ENCODE results near the gene ABCA1.
"Not testable (repeated sequence)": the region's sequence is repeated elsewhere in the genome, so short reads cannot be mapped to it uniquely, and the experiment has no call there.

ABCA1 gene

DNA sequence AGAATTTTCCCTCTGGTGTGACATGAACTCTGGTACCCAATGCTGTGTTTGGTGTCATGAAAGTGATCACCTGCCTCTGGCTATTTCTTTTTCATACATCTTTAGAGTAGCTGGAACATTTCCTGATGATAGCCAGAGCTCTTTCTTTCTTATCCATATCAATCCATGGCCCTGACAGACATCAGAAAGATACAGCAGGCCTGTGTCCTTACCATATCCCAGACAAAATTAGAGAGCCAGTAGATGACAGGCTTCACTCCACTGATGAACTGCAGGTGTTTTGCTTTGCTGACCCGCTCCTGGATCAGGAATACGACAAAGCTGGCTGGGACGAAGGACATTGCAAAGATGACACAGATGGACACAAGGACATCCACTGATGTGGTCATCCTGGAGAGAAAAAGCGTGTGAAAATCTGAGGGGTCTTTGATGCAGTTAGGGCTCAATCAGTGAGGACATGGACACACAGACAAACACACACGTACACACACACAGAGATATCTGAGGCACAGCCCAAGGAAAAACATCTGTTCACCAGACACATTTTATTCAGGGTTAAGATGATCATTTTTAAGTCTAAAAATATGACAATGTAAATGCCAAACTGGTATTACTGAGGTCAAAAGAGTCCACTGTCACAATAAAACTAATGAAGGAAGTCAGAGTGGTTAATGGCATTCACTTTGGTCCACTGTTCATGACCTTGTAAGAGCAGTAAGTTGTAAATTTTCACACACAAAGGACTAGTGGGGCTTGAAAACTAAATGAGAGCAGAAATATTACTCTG lies 129.6 kb downstream of the ABCA1 start:
- DNase-seq (ENCODE audit: low read depth in 1 of 2, low spot score in 1 of 2): no peak

DNA sequence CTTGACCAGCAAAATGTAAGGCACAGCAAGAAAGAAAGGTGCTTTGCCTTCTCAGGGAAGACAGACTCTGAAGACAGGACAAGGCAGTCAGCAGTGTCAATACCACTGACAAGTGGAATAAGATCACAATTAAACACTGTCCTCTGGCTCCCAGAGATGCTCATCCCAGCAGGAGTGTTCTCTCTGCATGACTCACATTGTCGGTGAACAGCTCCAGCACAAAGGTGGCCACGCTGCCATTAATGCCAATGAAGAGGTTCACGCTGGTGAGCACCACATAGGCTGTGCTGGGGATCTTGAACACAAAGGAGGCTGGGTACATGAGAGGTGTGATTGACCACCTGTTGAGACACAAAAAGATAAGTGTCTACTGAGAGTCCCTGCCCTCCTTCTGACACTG lies 132.1 kb downstream of the ABCA1 start:
- DNase-seq (ENCODE audit: low read depth in 1 of 2, low spot score in 1 of 2): no peak

DNA sequence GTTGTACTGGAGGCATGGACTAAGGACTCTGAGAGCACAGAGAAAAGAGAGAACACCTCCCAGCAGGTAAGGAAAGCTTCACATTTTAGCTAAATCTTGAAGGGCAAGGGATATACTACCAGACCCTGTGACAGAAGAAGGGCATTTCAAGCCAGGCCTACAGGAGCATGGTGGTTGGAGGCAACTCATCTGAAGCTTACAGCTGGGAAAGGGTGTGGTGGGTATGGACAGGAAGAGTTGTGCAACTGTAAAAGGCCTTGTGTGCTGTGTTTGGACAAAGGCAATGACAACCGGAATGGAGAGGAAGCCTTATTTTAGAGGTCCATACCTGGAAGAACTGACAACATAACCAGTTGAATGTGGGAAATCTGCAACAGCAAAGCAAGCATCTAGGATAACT lies 132.9 kb downstream of the ABCA1 start:
- no peak for DNase-seq (ENCODE audit: low read depth in 1 of 2, low spot score in 1 of 2)

GRCh38 chr9:104794070-104794469 lies 133.9 kb downstream of the ABCA1 start:
- no peak for DNase-seq (ENCODE audit: low read depth in 1 of 2, low spot score in 1 of 2)

GRCh38 chr9:104788251-104788650 lies 139.7 kb downstream of the ABCA1 start:
- DNase-seq (ENCODE audit: low read depth in 1 of 2, low spot score in 1 of 2): no peak

- DNase-seq (ENCODE audit: low read depth in 1 of 2, low spot score in 1 of 2): no peak
Observed at GRCh38 chr9:104787306-104788015, 140.5 kb downstream of the ABCA1 start.

DNA sequence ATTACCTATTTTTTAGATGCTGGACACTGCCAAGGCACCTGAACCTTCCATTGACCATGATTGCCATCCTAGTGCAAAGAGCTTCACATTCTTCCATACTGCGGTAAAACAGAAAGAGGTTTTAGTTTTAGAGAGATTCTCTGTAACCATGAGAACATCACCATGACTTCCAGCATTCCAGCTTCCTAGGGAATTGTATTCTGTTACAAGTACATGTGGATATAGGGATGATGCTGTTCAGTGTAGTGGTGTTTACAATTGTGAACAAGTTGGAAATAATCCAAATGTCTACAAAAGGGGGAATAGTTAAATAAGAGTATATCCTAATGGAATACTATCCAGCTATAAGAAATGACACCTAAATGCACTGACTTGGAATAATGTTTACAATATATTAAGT lies 141.7 kb downstream of the ABCA1 start:
- DNase-seq (ENCODE audit: low read depth in 1 of 2, low spot score in 1 of 2): no peak

- no peak for DNase-seq (ENCODE audit: low read depth in 1 of 2, low spot score in 1 of 2)
Observed at GRCh38 chr9:104784098-104784497, 143.9 kb downstream of the ABCA1 start.

DNA sequence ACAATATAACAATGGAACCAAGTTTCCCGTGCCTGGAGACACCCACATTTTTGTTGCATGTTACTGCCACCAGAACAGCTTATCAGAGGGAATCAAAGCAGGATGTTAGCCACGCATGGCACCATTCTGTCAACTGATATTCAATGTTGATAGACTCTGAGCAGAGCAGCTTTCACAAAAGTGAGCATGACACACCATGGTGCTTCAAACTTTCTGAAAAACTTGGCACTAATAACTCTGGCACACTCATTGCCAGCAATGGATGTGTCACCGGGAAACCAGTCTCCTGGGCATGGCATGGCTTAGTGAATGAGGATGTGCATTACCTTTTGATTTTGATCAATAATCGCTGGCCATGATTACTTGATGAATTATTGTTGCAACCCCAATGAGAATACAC lies 144.4 kb downstream of the ABCA1 start:
- DNase-seq (ENCODE audit: low read depth in 1 of 2, low spot score in 1 of 2): no peak

DNA sequence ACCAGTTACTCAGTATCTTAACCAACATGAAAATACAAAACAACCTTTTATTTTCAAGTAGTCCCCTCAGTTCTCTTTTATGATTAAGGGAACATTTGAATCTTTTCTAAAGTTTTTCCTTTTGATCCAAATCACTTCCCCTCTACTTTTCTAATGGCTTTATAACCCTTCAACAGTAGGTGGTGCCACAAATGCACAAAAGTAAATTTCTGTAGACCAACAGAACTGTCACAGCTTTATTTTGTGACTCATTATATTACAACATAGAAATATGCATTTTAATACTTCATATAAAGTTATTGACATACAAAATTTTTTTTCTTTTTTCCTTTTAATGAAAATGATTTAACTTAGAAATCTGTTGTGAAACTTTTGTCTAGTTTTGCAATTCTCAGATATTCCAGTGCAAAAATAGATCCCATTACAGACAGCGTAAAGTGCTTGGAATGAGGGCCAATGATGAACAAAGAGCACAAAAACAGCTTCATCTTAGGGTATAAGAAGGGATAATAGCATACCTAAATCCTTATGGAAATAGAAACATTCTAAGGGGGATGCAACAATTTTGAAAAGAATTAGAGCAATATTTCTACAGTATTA lies 147.1 kb downstream of the ABCA1 start:
- DNase-seq (ENCODE audit: low read depth in 1 of 2, low spot score in 1 of 2): no peak

- no peak for DNase-seq (ENCODE audit: low read depth in 1 of 2, low spot score in 1 of 2)
Observed at GRCh38 chr9:104779946-104780535, 147.9 kb downstream of the ABCA1 start.

DNA sequence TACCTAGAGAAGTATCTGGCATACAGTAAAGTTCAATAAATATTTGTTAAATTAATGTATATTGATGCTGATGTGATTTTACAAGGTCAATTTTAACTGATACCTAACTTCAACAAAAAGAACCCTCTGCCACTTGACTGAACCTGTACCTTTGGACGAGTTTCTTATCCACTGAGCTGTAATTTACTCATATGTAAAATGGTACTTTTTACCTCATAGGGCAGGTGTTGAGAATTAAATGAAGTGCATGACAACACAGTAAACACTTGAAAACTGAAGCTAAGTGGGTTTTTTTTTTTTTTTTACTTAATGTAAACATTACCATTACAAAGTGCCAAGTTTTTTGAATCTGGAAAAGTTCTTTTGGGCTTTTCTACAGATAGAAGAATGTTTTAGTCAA lies 148.6 kb downstream of the ABCA1 start:
- no peak for DNase-seq (ENCODE audit: low read depth in 1 of 2, low spot score in 1 of 2)

DNA sequence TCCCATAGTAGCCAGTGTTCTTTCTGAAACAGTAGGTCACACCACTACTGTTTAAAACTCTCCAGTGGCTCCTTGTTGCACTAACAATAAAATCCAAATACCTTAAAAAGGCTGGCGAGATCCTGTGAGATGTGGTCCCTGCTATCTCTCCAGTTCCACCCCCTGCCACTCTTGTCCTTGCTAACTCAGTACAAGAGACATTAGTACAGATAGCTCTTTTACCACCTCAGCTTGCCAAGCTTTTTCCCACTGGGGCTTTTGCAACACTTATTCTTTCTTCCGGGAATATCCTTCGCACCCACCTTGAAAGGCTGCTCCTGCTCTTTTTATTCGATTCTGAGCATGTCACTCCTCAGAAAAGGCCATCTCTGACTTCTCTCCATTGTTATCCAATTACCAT lies 149.2 kb downstream of the ABCA1 start:
- DNase-seq (ENCODE audit: low read depth in 1 of 2, low spot score in 1 of 2): no peak

DNA sequence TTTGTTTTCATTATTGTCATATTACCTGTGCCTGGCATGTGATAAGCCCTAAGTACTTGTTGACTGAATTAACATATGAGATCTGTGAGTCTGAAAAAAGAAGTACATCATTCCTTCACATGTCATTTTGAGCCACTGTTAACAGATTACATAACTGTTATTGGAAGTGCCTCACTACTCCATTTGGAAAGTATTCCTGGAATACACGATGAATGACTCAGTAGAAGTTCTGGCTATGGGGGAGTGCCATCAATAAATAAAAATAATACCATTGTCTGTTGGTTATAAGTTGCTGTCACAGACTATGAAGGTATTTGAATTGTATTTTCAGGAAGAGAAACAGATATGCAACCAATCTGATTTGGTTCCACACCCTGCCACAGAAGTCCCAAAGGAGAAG lies 151.2 kb downstream of the ABCA1 start:
- DNase-seq (ENCODE audit: low read depth in 1 of 2, low spot score in 1 of 2): no peak

GRCh38 chr9:104775976-104776375 lies 152.0 kb downstream of the ABCA1 start:
- no peak for DNase-seq (ENCODE audit: low read depth in 1 of 2, low spot score in 1 of 2)

DNA sequence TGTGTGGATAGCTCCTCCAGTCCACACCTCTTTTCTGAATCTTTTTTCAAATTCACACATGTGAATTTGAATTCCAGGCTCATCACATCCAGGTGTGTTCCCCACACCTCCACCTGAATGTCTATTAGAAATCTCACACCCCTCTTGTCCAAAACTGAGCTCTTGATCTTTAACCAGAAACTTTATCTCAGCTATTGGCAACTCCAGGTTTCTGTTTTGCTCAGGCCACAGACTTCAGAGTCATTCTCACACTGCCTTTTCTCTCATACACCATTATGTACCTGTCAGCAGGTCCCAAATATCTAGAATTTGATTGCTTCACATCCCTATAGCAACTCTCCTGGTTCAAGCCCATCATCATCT lies 152.4 kb downstream of the ABCA1 start:
- DNase-seq (ENCODE audit: low read depth in 1 of 2, low spot score in 1 of 2): no peak

- DNase-seq (ENCODE audit: low read depth in 1 of 2, low spot score in 1 of 2): no peak
Observed at GRCh38 chr9:104774831-104775573, 153.0 kb downstream of the ABCA1 start.

GRCh38 chr9:104774132-104774531 lies 153.8 kb downstream of the ABCA1 start:
- DNase-seq (ENCODE audit: low read depth in 1 of 2, low spot score in 1 of 2): no peak

GRCh38 chr9:104772714-104773510 lies 155.0 kb downstream of the ABCA1 start:
- no peak for DNase-seq (ENCODE audit: low read depth in 1 of 2, low spot score in 1 of 2)

- no peak for DNase-seq (ENCODE audit: low read depth in 1 of 2, low spot score in 1 of 2)
Observed at GRCh38 chr9:104769655-104770054, 158.3 kb downstream of the ABCA1 start.

DNA sequence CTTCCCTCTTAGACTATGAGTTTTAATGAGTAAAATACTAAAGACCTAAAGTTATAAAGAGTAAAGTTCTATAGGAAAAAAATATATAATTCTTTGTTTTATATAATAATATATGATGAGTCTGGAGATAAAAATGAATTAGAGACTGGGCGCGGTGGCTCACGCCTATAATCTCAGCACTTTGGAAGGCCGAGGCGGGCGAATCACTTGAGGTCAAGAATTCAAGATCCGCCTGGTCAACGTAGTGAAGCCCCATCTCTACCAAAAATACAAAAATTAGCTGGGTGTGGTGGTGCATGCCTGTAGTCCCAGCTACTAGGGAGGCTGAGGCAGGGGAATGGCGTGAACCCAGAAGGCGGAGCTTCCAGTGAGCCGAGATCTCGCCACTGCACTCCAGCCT lies 158.9 kb downstream of the ABCA1 start:
- not testable (repeated sequence) for DNase-seq (ENCODE audit: low read depth in 1 of 2, low spot score in 1 of 2)

All from stimulated activated CD4-positive, alpha-beta T cell treated with anti-CD3 and anti-CD28 coated beads, Interleukin-15, amount 100 ng/mL, for 1 hour (primary cell).